Activated naive CD8-positive, alpha-beta T cell treated with anti-CD3 and anti-CD28 coated beads for 36 hours (primary cell): ENCODE data around the gene RXFP1. TPM values are rescaled to one million over a fixed set of nuclear protein-coding genes. Genes with fewer than 3 reads are reported as not detected.

Experiments
- DNase-seq: peaks from one replicate; pipeline ENCODE4 v3.0.0; 2021
- H3K27ac Mint-ChIP-seq: one replicate; pipeline ENCODE4 v1.8.0; 2022; ENCODE audit warnings: mild to moderate bottlenecking, moderate library complexity, mixed read lengths
- H3K27me3 Mint-ChIP-seq: one replicate; pipeline ENCODE4 v1.8.0; 2022; ENCODE audit warnings: mild to moderate bottlenecking, mixed read lengths
- H3K36me3 Mint-ChIP-seq: one replicate; pipeline ENCODE4 v1.8.0; 2021; ENCODE audit warnings: mild to moderate bottlenecking, mixed read lengths
- H3K4me1 Mint-ChIP-seq: one replicate; pipeline ENCODE4 v1.8.0; 2021; ENCODE audit warnings: mixed read lengths
- H3K4me3 Mint-ChIP-seq: one replicate; pipeline ENCODE4 v1.8.0; 2022; ENCODE audit warnings: mild to moderate bottlenecking, moderate library complexity, mixed read lengths
- H3K9me3 Mint-ChIP-seq: one replicate; pipeline ENCODE4 v1.8.0; 2022; ENCODE audit warnings: mixed read lengths
- total RNA-seq, 2 experiments: library from RNA; stranded (reverse); gene quantifications; one replicate each; pipeline ENCODE4 v1.2.3, GENCODE V29; 2021

The RXFP1 gene
- total RNA-seq: not detected

- Mint-ChIP-seq H3K4me1 (no peaks in the 10 kb centered on the region), H3K27ac (no peak within 1 kb of the TSS), H3K4me3 (no peak within 1 kb of the TSS)
Observed at GRCh38 chr4:158521484-158522088, at the start of gene RXFP1. Gene RXFP1 (plus strand): TSS chr4:158521882. CDS start chr4:158521977, 95 bp downstream.

GRCh38 chr4:158481811-158482210 is 39.9 kb upstream of the RXFP1 start:
- peaks cover 1% of the 10 kb centered on the region for H3K9me3 Mint-ChIP-seq
- peaks cover 3% of the 10 kb centered on the region for H3K27me3 Mint-ChIP-seq
- no peaks in the 10 kb centered on the region for H3K4me1 Mint-ChIP-seq
- no peak overlapping the region for H3K27ac Mint-ChIP-seq
- H3K4me3 Mint-ChIP-seq: no peak overlapping the region
- DNase-seq: no peak
- H3K36me3 Mint-ChIP-seq: no peaks in the 10 kb centered on the region

More at GRCh38 chr4:158521484-158522088, at the start of gene RXFP1:
- peaks cover 4% of the 10 kb centered on the region for H3K27me3 Mint-ChIP-seq
- no peaks in the 10 kb centered on the region for H3K9me3 Mint-ChIP-seq
- DNase-seq: no peak
- no peaks in the 10 kb centered on the region for H3K36me3 Mint-ChIP-seq

- peaks cover 2% of the 10 kb centered on the region for H3K9me3 Mint-ChIP-seq
Observed at GRCh38 chr4:158484173-158484885, 37.4 kb upstream of the RXFP1 start.

GRCh38 chr4:158490629-158491028 is 31.1 kb upstream of the RXFP1 start:
- no peaks in the 10 kb centered on the region for H3K4me1 Mint-ChIP-seq
- no peak overlapping the region for H3K27ac Mint-ChIP-seq
- peaks cover 1% of the 10 kb centered on the region for H3K9me3 Mint-ChIP-seq
- no peak overlapping the region for H3K4me3 Mint-ChIP-seq
- H3K27me3 Mint-ChIP-seq: peaks cover 5% of the 10 kb centered on the region
- no peaks in the 10 kb centered on the region for H3K36me3 Mint-ChIP-seq
- no peak for DNase-seq

More at GRCh38 chr4:158484173-158484885, 37.4 kb upstream of the RXFP1 start:
- no peak overlapping the region for H3K4me3 Mint-ChIP-seq
- no peaks in the 10 kb centered on the region for H3K4me1 Mint-ChIP-seq
- H3K27me3 Mint-ChIP-seq: no peaks in the 10 kb centered on the region
- DNase-seq: no peak
- no peak overlapping the region for H3K27ac Mint-ChIP-seq
- no peaks in the 10 kb centered on the region for H3K36me3 Mint-ChIP-seq

- Mint-ChIP-seq H3K9me3 (no peaks in the 10 kb centered on the region), H3K27me3 (peaks cover 5% of the 10 kb centered on the region), H3K4me1 (no peaks in the 10 kb centered on the region), H3K27ac (no peak overlapping the region), H3K4me3 (no peak overlapping the region), H3K36me3 (no peaks in the 10 kb centered on the region)
- no peak for DNase-seq
Observed at GRCh38 chr4:158492391-158492790, 29.3 kb upstream of the RXFP1 start.

GRCh38 chr4:158496030-158496741 is 25.5 kb upstream of the RXFP1 start:
- H3K9me3 Mint-ChIP-seq: peaks cover 3% of the 10 kb centered on the region
- DNase-seq: peak; percentile 8
- H3K36me3 Mint-ChIP-seq: no peaks in the 10 kb centered on the region
- H3K4me1 Mint-ChIP-seq: no peaks in the 10 kb centered on the region
- peaks cover 10% of the 10 kb centered on the region for H3K27me3 Mint-ChIP-seq
- H3K4me3 Mint-ChIP-seq: no peak overlapping the region
- no peak overlapping the region for H3K27ac Mint-ChIP-seq

GRCh38 chr4:158500054-158500453 is 21.6 kb upstream of the RXFP1 start:
- H3K36me3 Mint-ChIP-seq: no peaks in the 10 kb centered on the region
- no peak overlapping the region for H3K4me3 Mint-ChIP-seq
- H3K27me3 Mint-ChIP-seq: peaks cover 13% of the 10 kb centered on the region
- no peaks in the 10 kb centered on the region for H3K4me1 Mint-ChIP-seq
- H3K27ac Mint-ChIP-seq: no peak overlapping the region
- H3K9me3 Mint-ChIP-seq: peaks cover 10% of the 10 kb centered on the region
- no peak for DNase-seq

- no peak for DNase-seq
- H3K4me1 Mint-ChIP-seq: no peaks in the 10 kb centered on the region
- H3K9me3 Mint-ChIP-seq: no peaks in the 10 kb centered on the region
- H3K36me3 Mint-ChIP-seq: no peaks in the 10 kb centered on the region
- H3K4me3 Mint-ChIP-seq: no peak overlapping the region
- H3K27ac Mint-ChIP-seq: no peak overlapping the region
- H3K27me3 Mint-ChIP-seq: no peaks in the 10 kb centered on the region
Observed at GRCh38 chr4:158513256-158513655, 8.4 kb upstream of the RXFP1 start.

GRCh38 chr4:158519226-158519625 is 2.5 kb upstream of the RXFP1 start:
- no peaks in the 10 kb centered on the region for H3K4me1 Mint-ChIP-seq
- no peak overlapping the region for H3K27ac Mint-ChIP-seq

GRCh38 chr4:158523990-158524535 is 2.4 kb downstream of the RXFP1 start:
- H3K4me1 Mint-ChIP-seq: no peaks in the 10 kb centered on the region
- H3K27me3 Mint-ChIP-seq: peaks cover 4% of the 10 kb centered on the region
- no peak overlapping the region for H3K27ac Mint-ChIP-seq
- H3K36me3 Mint-ChIP-seq: no peaks in the 10 kb centered on the region
- no peak overlapping the region for H3K4me3 Mint-ChIP-seq
- DNase-seq: no peak
- no peaks in the 10 kb centered on the region for H3K9me3 Mint-ChIP-seq

More at GRCh38 chr4:158519226-158519625, 2.5 kb upstream of the RXFP1 start:
- Mint-ChIP-seq H3K27me3 (peaks cover 4% of the 10 kb centered on the region), H3K4me3 (no peak overlapping the region), H3K9me3 (no peaks in the 10 kb centered on the region), H3K36me3 (no peaks in the 10 kb centered on the region)
- no peak for DNase-seq

GRCh38 chr4:158527516-158527915 is 5.8 kb downstream of the RXFP1 start:
- Mint-ChIP-seq H3K27me3 (peaks cover 10% of the 10 kb centered on the region), H3K36me3 (no peaks in the 10 kb centered on the region), H3K27ac (no peak overlapping the region), H3K9me3 (no peaks in the 10 kb centered on the region), H3K4me3 (no peak overlapping the region), H3K4me1 (no peaks in the 10 kb centered on the region)
- no peak for DNase-seq

- Mint-ChIP-seq H3K4me3 (no peak overlapping the region), H3K27me3 (peaks cover 5% of the 10 kb centered on the region), H3K9me3 (no peaks in the 10 kb centered on the region), H3K27ac (no peak overlapping the region), H3K4me1 (no peaks in the 10 kb centered on the region), H3K36me3 (no peaks in the 10 kb centered on the region)
- DNase-seq: no peak
Observed at GRCh38 chr4:158529505-158529904, 7.8 kb downstream of the RXFP1 start.

- no peaks in the 10 kb centered on the region for H3K9me3 Mint-ChIP-seq
- peaks cover 4% of the 10 kb centered on the region for H3K4me1 Mint-ChIP-seq
- H3K4me3 Mint-ChIP-seq: no peak overlapping the region
- no peak for DNase-seq
- H3K27me3 Mint-ChIP-seq: peaks cover 5% of the 10 kb centered on the region
- no peaks in the 10 kb centered on the region for H3K36me3 Mint-ChIP-seq
- no peak overlapping the region for H3K27ac Mint-ChIP-seq
Observed at GRCh38 chr4:158530381-158530780, 8.7 kb downstream of the RXFP1 start.

- Mint-ChIP-seq H3K27ac (no peak overlapping the region), H3K4me1 (peaks cover 4% of the 10 kb centered on the region), H3K4me3 (no peak overlapping the region), H3K36me3 (no peaks in the 10 kb centered on the region), H3K27me3 (peaks cover 5% of the 10 kb centered on the region), H3K9me3 (no peaks in the 10 kb centered on the region)
- DNase-seq: no peak
Observed at GRCh38 chr4:158530898-158531297, 9.2 kb downstream of the RXFP1 start.

GRCh38 chr4:158532556-158533231 is 11.0 kb downstream of the RXFP1 start:
- Mint-ChIP-seq H3K36me3 (no peaks in the 10 kb centered on the region), H3K9me3 (no peaks in the 10 kb centered on the region), H3K4me1 (peaks cover 4% of the 10 kb centered on the region), H3K27me3 (peaks cover 7% of the 10 kb centered on the region), H3K4me3 (no peak overlapping the region), H3K27ac (no peak overlapping the region)
- no peak for DNase-seq
